Activated naive CD8-positive, alpha-beta T cell (primary cell): ENCODE data around the gene NMRK1.

Experiments used
- H3K27ac Mint-ChIP-seq: one replicate; pipeline ENCODE4 v1.8.0; 2021; ENCODE audit warnings: mixed read lengths
- H3K27me3 Mint-ChIP-seq: one replicate; pipeline ENCODE4 v1.8.0; 2021; ENCODE audit warnings: mixed read lengths
- H3K36me3 Mint-ChIP-seq: one replicate; pipeline ENCODE4 v1.8.0; 2021; ENCODE audit warnings: mixed read lengths
- H3K4me1 Mint-ChIP-seq: one replicate; pipeline ENCODE4 v1.8.0; 2021; ENCODE audit warnings: low read depth, mixed read lengths
- H3K4me3 Mint-ChIP-seq: one replicate; pipeline ENCODE4 v1.8.0; 2021; ENCODE audit warnings: mild to moderate bottlenecking, mixed read lengths
- H3K9me3 Mint-ChIP-seq: one replicate; pipeline ENCODE4 v1.8.0; 2021; ENCODE audit warnings: low read depth, mixed read lengths

Gene NMRK1

GRCh38 chr9:75054368-75055001 lies 33.5 kb downstream of the NMRK1 start:
- H3K4me3 Mint-ChIP-seq: no peak overlapping the region
- H3K27ac Mint-ChIP-seq: no peak overlapping the region
- H3K4me1 Mint-ChIP-seq: no peaks in the 10 kb centered on the region
- no peaks in the 10 kb centered on the region for H3K9me3 Mint-ChIP-seq
- H3K27me3 Mint-ChIP-seq: no peaks in the 10 kb centered on the region
- H3K36me3 Mint-ChIP-seq: no peaks in the 10 kb centered on the region

DNA sequence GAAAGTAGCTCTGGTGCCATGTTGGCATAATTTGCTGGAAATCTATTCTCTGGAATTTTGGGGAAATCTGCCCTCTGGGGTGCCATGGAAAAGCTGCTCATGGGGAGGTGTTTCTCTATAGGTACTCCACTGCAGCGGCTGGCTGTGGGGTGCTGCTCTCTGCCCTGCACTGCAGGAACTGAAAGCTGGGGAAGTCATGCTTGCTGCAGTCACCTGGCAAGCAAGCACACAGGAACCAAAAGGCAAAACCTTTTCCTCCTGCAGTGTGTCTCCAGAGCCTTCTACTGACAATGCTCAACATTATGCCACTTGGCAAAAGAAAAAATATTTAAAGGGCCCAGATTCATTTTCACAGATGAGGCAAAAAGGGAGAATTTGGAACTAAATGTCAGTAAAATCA lies 34.1 kb downstream of the NMRK1 start:
- H3K4me1 Mint-ChIP-seq: no peaks in the 10 kb centered on the region
- no peak overlapping the region for H3K27ac Mint-ChIP-seq
- H3K4me3 Mint-ChIP-seq: no peak overlapping the region

GRCh38 chr9:75051285-75051684 lies 36.7 kb downstream of the NMRK1 start:
- Mint-ChIP-seq H3K4me1 (no peaks in the 10 kb centered on the region), H3K4me3 (no peak overlapping the region), H3K36me3 (no peaks in the 10 kb centered on the region), H3K27me3 (no peaks in the 10 kb centered on the region), H3K9me3 (no peaks in the 10 kb centered on the region), H3K27ac (no peak overlapping the region)

More for the DNA sequence above, 34.1 kb downstream of the NMRK1 start:
- no peaks in the 10 kb centered on the region for H3K27me3 Mint-ChIP-seq
- no peaks in the 10 kb centered on the region for H3K36me3 Mint-ChIP-seq
- no peaks in the 10 kb centered on the region for H3K9me3 Mint-ChIP-seq

DNA sequence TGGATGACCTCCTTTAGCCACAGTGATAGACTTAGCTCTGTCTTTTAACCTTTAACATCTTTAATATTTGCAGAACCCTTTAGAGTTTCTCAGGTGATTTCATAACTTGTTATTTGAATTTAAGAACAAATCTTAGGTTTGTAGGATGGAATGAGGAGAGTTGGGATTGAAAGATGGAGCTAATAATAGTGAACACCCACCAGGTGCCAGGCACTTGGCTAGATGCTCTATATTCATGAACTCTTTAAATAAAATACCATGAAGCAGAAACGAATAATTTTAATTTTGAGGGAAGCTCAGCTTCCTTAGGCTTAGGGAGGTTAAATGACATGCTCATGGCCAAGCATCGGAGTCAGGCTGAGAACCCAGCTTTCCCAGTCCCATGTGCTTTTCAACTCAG lies 40.4 kb downstream of the NMRK1 start:
- Mint-ChIP-seq H3K9me3 (no peaks in the 10 kb centered on the region), H3K36me3 (no peaks in the 10 kb centered on the region), H3K27me3 (no peaks in the 10 kb centered on the region), H3K27ac (no peak overlapping the region), H3K4me3 (no peak overlapping the region), H3K4me1 (no peaks in the 10 kb centered on the region)

GRCh38 chr9:75046725-75047345 lies 41.1 kb downstream of the NMRK1 start:
- Mint-ChIP-seq H3K36me3 (no peaks in the 10 kb centered on the region), H3K4me1 (no peaks in the 10 kb centered on the region), H3K27me3 (no peaks in the 10 kb centered on the region), H3K4me3 (no peak overlapping the region), H3K9me3 (no peaks in the 10 kb centered on the region), H3K27ac (no peak overlapping the region)

DNA sequence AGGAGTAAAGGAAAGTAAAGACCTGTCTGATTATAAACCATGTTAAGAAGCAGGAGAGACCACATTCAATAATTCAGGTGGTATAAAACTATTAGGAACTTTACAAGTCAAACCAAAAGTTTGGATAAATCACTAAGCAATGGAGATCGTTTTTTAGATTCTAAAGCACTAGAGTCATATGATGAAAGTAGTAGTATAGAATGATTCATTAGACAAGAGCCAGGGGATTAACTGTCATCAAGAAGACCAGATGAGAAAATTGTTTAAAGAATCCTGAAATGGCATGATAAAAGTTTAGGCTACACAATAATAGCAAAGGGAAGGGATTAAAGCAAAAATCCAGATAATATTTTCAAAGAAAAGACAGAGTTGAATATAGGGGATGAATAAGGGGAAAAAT lies 46.9 kb downstream of the NMRK1 start:
- H3K4me3 Mint-ChIP-seq: no peak overlapping the region
- H3K36me3 Mint-ChIP-seq: no peaks in the 10 kb centered on the region
- H3K27ac Mint-ChIP-seq: no peak overlapping the region
- no peaks in the 10 kb centered on the region for H3K27me3 Mint-ChIP-seq
- H3K4me1 Mint-ChIP-seq: no peaks in the 10 kb centered on the region
- H3K9me3 Mint-ChIP-seq: no peaks in the 10 kb centered on the region

DNA sequence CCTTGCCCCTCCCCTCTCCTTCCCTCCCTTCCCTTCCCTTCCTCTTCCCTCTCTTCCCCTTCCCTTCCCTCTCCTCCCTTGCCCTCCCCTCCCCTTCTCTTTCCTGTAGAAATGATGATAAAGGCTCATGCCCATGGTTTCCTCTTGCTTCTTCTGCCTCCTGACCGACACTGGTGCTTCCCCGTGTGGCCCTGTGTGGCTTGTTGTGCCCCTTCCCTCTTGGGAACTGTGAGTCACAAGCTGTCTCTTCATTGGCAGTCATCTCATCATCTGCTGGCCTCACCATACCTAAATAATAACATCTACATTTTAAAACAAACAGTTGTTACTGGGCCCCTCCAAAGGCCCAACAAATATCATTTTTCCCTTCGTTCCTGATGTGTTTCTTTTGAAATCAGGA lies 48.2 kb downstream of the NMRK1 start:
- Mint-ChIP-seq H3K27me3 (no peaks in the 10 kb centered on the region), H3K9me3 (no peaks in the 10 kb centered on the region), H3K4me3 (no peak overlapping the region), H3K27ac (no peak overlapping the region), H3K4me1 (no peaks in the 10 kb centered on the region), H3K36me3 (no peaks in the 10 kb centered on the region)

DNA sequence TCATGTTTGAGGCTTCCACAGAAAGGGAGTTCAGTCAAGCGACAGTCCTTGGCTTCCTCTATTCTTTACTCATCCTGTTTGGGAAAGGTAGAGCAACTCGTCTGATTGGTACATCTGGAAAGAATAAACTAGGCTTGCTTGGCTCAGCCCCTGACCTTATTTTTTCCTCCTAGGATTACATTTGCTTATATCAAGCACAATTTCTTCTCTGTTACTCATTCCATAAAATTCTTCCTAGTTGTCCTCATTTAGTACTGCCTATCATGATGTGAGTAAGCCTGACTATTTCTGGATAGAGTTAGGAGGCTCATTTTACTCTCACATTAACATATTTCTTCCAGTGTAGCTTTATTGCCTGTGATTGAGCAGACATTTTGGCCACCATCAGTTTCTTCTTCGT lies 48.9 kb downstream of the NMRK1 start:
- Mint-ChIP-seq H3K27ac (no peak overlapping the region), H3K9me3 (no peaks in the 10 kb centered on the region), H3K4me3 (no peak overlapping the region), H3K36me3 (no peaks in the 10 kb centered on the region), H3K27me3 (no peaks in the 10 kb centered on the region), H3K4me1 (no peaks in the 10 kb centered on the region)

DNA sequence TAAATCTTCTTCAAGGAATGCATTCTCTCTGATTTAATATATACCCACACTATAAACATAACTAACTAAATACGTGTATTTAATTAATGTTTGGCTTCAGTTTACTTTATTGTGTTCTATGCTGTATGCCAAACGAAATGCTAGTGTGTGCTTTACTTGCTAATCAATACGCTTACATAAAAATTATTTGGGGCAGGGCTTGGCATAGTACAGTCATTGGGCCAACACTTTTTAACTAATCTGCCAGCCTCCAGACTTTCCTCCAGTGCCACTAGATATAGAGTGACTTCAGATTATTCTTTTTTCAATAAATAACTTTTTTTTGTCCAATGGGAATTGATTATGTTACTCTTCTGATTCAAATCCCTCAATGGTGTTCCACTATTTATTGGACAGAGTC lies 51.2 kb downstream of the NMRK1 start:
- Mint-ChIP-seq H3K36me3 (no peaks in the 10 kb centered on the region), H3K27ac (no peak overlapping the region), H3K9me3 (no peaks in the 10 kb centered on the region), H3K27me3 (no peaks in the 10 kb centered on the region), H3K4me1 (no peaks in the 10 kb centered on the region), H3K4me3 (no peak overlapping the region)

GRCh38 chr9:75033791-75034473 lies 54.0 kb downstream of the NMRK1 start:
- H3K4me1 Mint-ChIP-seq: no peaks in the 10 kb centered on the region
- H3K4me3 Mint-ChIP-seq: no peak overlapping the region
- H3K27me3 Mint-ChIP-seq: no peaks in the 10 kb centered on the region
- H3K9me3 Mint-ChIP-seq: no peaks in the 10 kb centered on the region
- no peak overlapping the region for H3K27ac Mint-ChIP-seq
- H3K36me3 Mint-ChIP-seq: no peaks in the 10 kb centered on the region

GRCh38 chr9:75027187-75028107 lies 60.5 kb downstream of the NMRK1 start:
- Mint-ChIP-seq H3K36me3 (no peaks in the 10 kb centered on the region), H3K4me1 (peaks cover 46% of the 10 kb centered on the region), H3K27ac (peak overlapping the region; percentile 97)

GRCh38 chr9:75023846-75024245 lies 64.1 kb downstream of the NMRK1 start:
- H3K4me1 Mint-ChIP-seq: peaks cover 66% of the 10 kb centered on the region
- H3K4me3 Mint-ChIP-seq: peak overlapping the region; percentile 31
- H3K36me3 Mint-ChIP-seq: peaks cover 7% of the 10 kb centered on the region
- H3K27me3 Mint-ChIP-seq: no peaks in the 10 kb centered on the region
- no peaks in the 10 kb centered on the region for H3K9me3 Mint-ChIP-seq
- H3K27ac Mint-ChIP-seq: no peak overlapping the region

More at GRCh38 chr9:75027187-75028107, 60.5 kb downstream of the NMRK1 start:
- Mint-ChIP-seq H3K27me3 (no peaks in the 10 kb centered on the region), H3K4me3 (peak overlapping the region; percentile 97), H3K9me3 (no peaks in the 10 kb centered on the region)

DNA sequence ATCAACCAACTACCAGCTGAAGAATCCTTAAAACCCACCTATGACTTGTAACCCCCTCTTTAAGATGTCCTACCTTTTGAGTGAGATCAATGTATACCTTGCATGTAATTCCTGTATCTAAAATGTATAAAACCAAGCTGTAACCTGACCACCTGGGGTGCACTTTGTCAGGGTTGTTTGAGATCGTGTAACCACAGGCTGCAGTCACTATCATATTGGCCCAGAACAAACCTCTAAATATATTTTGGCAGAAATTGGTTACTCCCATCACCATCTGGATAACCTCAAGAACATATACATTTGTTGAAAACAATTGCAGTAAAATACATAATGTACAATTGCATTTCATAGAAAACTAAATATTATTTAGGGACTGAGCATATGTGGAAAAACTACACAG lies 68.3 kb downstream of the NMRK1 start:
- Mint-ChIP-seq H3K27ac (no peak overlapping the region), H3K27me3 (no peaks in the 10 kb centered on the region), H3K36me3 (peaks cover 7% of the 10 kb centered on the region), H3K9me3 (no peaks in the 10 kb centered on the region), H3K4me3 (peak overlapping the region; percentile 11), H3K4me1 (peaks cover 48% of the 10 kb centered on the region)

GRCh38 chr9:75019022-75019421 lies 68.9 kb downstream of the NMRK1 start:
- Mint-ChIP-seq H3K4me1 (peaks cover 45% of the 10 kb centered on the region), H3K9me3 (no peaks in the 10 kb centered on the region), H3K36me3 (peaks cover 7% of the 10 kb centered on the region), H3K27me3 (no peaks in the 10 kb centered on the region), H3K4me3 (no peak overlapping the region), H3K27ac (no peak overlapping the region)

- H3K4me3 Mint-ChIP-seq: no peak overlapping the region
- H3K27me3 Mint-ChIP-seq: no peaks in the 10 kb centered on the region
- peaks cover 38% of the 10 kb centered on the region for H3K4me1 Mint-ChIP-seq
- no peak overlapping the region for H3K27ac Mint-ChIP-seq
- H3K9me3 Mint-ChIP-seq: no peaks in the 10 kb centered on the region
- peaks cover 7% of the 10 kb centered on the region for H3K36me3 Mint-ChIP-seq
Observed at GRCh38 chr9:75017378-75017777, 70.6 kb downstream of the NMRK1 start.
